Neuronal stem cell (in vitro differentiated cells): Measurements from ENCODE around the gene ATP8A2.

ENCODE experiments used
- DNase-seq: peaks from one replicate; pipeline ENCODE4 v3.0.0-alpha.2; 2013; ENCODE audit warnings: low spot score
- H2AFZ ChIP-seq: one replicate; pipeline ENCODE4 v1.6.1; 2013; ENCODE audit warnings: mild to moderate bottlenecking, low read length, inconsistent platforms
- H2AK5ac ChIP-seq: 2 replicates; pipeline ENCODE4 v1.6.1; 2013; ENCODE audit warnings: low read depth, mild to moderate bottlenecking, inconsistent platforms, low read length, moderate library complexity, mixed read lengths
- H2BK120ac ChIP-seq: 2 replicates; pipeline ENCODE4 v1.6.1; 2013; ENCODE audit warnings: low read depth, mild to moderate bottlenecking, inconsistent platforms, low read length, moderate library complexity, mixed read lengths
- H2BK12ac ChIP-seq: one replicate; pipeline ENCODE4 v1.6.1; 2013; ENCODE audit warnings: low read length, inconsistent platforms
- H2BK15ac ChIP-seq: 2 replicates; pipeline ENCODE4 v1.6.1; 2013; ENCODE audit warnings: mild to moderate bottlenecking, low read length, inconsistent platforms, mixed read lengths
- H2BK5ac ChIP-seq: one replicate; pipeline ENCODE4 v1.6.1; 2013; ENCODE audit warnings: inconsistent platforms, mild to moderate bottlenecking, low read length, moderate library complexity
- H3K14ac ChIP-seq: one replicate; pipeline ENCODE4 v1.6.1; 2013; ENCODE audit warnings: low read length, inconsistent platforms
- H3K18ac ChIP-seq: 2 replicates; pipeline ENCODE4 v1.6.1; 2013; ENCODE audit warnings: low read length, inconsistent platforms
- H3K23ac ChIP-seq: 2 replicates; pipeline ENCODE4 v1.6.1; 2013; ENCODE audit warnings: low read depth, mild to moderate bottlenecking, mixed read lengths, low read length, inconsistent platforms; ENCODE audit not compliant: poor library complexity
- H3K27ac ChIP-seq: replicated peaks from 3 replicates; pipeline ENCODE4 v1.5.1; 2013; ENCODE audit warnings: low read length, inconsistent platforms
- H3K27me3 ChIP-seq, 3 experiments: 2 replicates each; pipeline ENCODE4 v1.6.1; 2013; ENCODE audit warnings: low read length in 3 of 3, mild to moderate bottlenecking in 2 of 3, inconsistent platforms in 1 of 3, low read depth in 1 of 3, mixed read lengths in 1 of 3, moderate library complexity in 1 of 3; ENCODE audit not compliant: control insufficient read depth in 3 of 3, insufficient read depth in 3 of 3
- H3K36me3 ChIP-seq, 2 donors: replicated peaks in 1 of 2; 2 replicates each; pipeline ENCODE4 v1.6.1; 2013; ENCODE audit warnings: low read length in 2 of 2; ENCODE audit not compliant: control insufficient read depth in 2 of 2, insufficient read depth in 2 of 2
- H3K4ac ChIP-seq: 2 replicates; pipeline ENCODE4 v1.6.1; 2013; ENCODE audit warnings: inconsistent platforms, mild to moderate bottlenecking, low read length, moderate library complexity
- H3K4me1 ChIP-seq, 2 donors: 1 replicate in 1 of 2; 2 replicates in 1 of 2; pipeline ENCODE4 v1.6.1; 2013; ENCODE audit warnings: low read length in 2 of 2, low read depth in 1 of 2; ENCODE audit not compliant: control insufficient read depth in 2 of 2, insufficient read depth in 1 of 2
- H3K4me2 ChIP-seq: one replicate; pipeline ENCODE4 v1.6.1; 2013; ENCODE audit warnings: mild to moderate bottlenecking, low read length, inconsistent platforms; ENCODE audit not compliant: insufficient read depth, poor library complexity, severe bottlenecking
- H3K4me3 ChIP-seq, 2 donors: 2 replicates each; pipeline ENCODE4 v1.5.1; 2013; ENCODE audit warnings: low read length in 2 of 2, mild to moderate bottlenecking in 2 of 2, inconsistent platforms in 1 of 2, moderate library complexity in 1 of 2
- H3K79me1 ChIP-seq: one replicate; pipeline ENCODE4 v1.6.1; 2013; ENCODE audit warnings: low read depth, mild to moderate bottlenecking, inconsistent platforms, low read length, moderate library complexity
- H3K9ac ChIP-seq: one replicate; pipeline ENCODE4 v1.6.1; 2013; ENCODE audit warnings: mild to moderate bottlenecking, low read depth, low read length, inconsistent platforms; ENCODE audit not compliant: poor library complexity
- H3K9me3 ChIP-seq, 2 donors: replicated peaks in 1 of 2; 2 replicates each; pipeline versions ENCODE3 to v1.6.1; 2013; ENCODE audit warnings: low read length in 2 of 2, mild to moderate bottlenecking in 2 of 2, inconsistent platforms in 1 of 2, low read depth in 1 of 2, mixed read lengths in 1 of 2, moderate library complexity in 1 of 2; ENCODE audit not compliant: control insufficient read depth in 2 of 2, insufficient read depth in 1 of 2
- H4K8ac ChIP-seq: one replicate; pipeline ENCODE4 v1.6.1; 2013; ENCODE audit warnings: low read depth, mild to moderate bottlenecking, inconsistent platforms, low read length, moderate library complexity
- H4K91ac ChIP-seq: one replicate; pipeline ENCODE4 v1.6.1; 2013; ENCODE audit warnings: low read length, low read depth, mild to moderate bottlenecking, inconsistent platforms; ENCODE audit not compliant: poor library complexity
- WGBS, 2 donors: extraction: QIAGEN DNeasy Blood & Tissue Kit; methylation state at CpG; one replicate each; pipeline ENCODE4 v1.1.7; 2013; ENCODE audit warnings: missing lambda C conversion rate in 2 of 2, mixed read lengths in 1 of 2; ENCODE audit not compliant: insufficient read length in 2 of 2, insufficient replicate concordance in 1 of 2; ENCODE audit errors: extremely low coverage in 2 of 2; 5-methylcytosine and 5-hydroxymethylcytosine counted together

The ATP8A2 gene

DNA sequence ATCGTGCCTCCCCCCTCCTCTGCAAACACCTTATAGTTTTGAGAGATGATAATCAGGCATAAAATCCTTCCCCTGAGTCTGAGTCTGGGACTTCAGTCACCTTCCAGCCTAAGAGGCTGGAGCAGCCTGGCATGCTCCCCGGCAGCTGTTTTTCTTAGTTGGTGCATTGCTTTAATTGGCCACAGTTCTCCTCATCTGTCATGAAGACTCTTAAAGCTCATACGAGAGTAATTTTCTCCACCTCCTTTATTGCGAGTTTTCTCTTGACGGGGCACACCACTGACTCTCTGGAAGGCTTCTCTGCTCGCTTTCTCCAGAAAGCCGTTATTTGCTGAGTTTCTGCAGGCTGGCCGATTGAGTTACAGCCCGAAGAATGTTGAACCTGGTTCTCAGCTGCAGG, 310.5 kb downstream of the ATP8A2 start:
- no peak overlapping the region for H2BK120ac ChIP-seq
- WGBS, 2 donors, result no CpG with 5 or more reads among the region's 9 CpGs
- H3K27me3 ChIP-seq, result no peaks in the 10 kb centered on the region
- no peak overlapping the region for H2BK15ac ChIP-seq
- no peaks in the 10 kb centered on the region for H3K4me1 ChIP-seq
- H3K14ac ChIP-seq, result no peak overlapping the region
- H3K4me2 ChIP-seq, result no peak overlapping the region
- H3K9ac ChIP-seq, result no peak overlapping the region
- no peak overlapping the region for H2BK12ac ChIP-seq
- DNase-seq, result no peak
- H3K36me3 ChIP-seq, result no peaks in the 10 kb centered on the region
- H3K18ac ChIP-seq, result no peak overlapping the region
- no peak overlapping the region for H4K8ac ChIP-seq
- H3K4ac ChIP-seq, result no peak overlapping the region
- no peaks in the 10 kb centered on the region for H3K9me3 ChIP-seq
- no peak overlapping the region for H2AFZ ChIP-seq
- H3K4me3 ChIP-seq, result no peak overlapping the region
- H4K91ac ChIP-seq, result no peak overlapping the region
- H3K23ac ChIP-seq, result no peak overlapping the region
- no peaks in the 10 kb centered on the region for H3K79me1 ChIP-seq
- no peak overlapping the region for H2AK5ac ChIP-seq
- no peak overlapping the region for H2BK5ac ChIP-seq
- no peak overlapping the region for H3K27ac ChIP-seq

DNA sequence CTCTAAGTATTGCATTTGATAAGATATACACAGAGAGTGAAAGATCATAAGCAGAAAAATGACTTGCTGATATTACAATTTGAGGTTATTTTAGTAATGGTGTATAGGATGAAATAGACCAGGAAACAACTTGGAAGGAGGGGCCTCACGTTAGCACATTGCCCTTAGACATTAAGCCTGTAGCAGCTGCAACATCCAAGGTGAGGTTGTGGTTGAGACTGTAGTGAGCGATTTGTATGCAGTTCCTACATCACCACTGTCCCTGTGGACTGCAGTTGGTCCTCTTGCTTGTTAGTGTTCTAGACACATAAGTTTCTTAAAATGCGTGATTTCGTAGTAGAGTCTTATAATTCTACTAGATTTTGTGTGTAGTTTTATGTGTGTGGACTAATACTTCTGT, 311.3 kb downstream of the ATP8A2 start:
- no peak overlapping the region for H2BK12ac ChIP-seq
- no peaks in the 10 kb centered on the region for H3K9me3 ChIP-seq
- no peak overlapping the region for H3K23ac ChIP-seq
- no peak overlapping the region for H3K4ac ChIP-seq
- no peak overlapping the region for H3K18ac ChIP-seq
- DNase-seq, result no peak
- H2AK5ac ChIP-seq, result no peak overlapping the region
- no peaks in the 10 kb centered on the region for H3K27me3 ChIP-seq
- H2BK120ac ChIP-seq, result no peak overlapping the region
- no peak overlapping the region for H2BK15ac ChIP-seq
- WGBS, 2 donors, result no CpG with 5 or more reads among the region's 4 CpGs
- H3K4me3 ChIP-seq, result no peak overlapping the region
- no peak overlapping the region for H4K8ac ChIP-seq
- no peak overlapping the region for H2AFZ ChIP-seq
- no peak overlapping the region for H3K4me2 ChIP-seq
- H3K79me1 ChIP-seq, result no peaks in the 10 kb centered on the region
- no peak overlapping the region for H3K9ac ChIP-seq
- H3K4me1 ChIP-seq, result no peaks in the 10 kb centered on the region
- no peaks in the 10 kb centered on the region for H3K36me3 ChIP-seq
- no peak overlapping the region for H4K91ac ChIP-seq
- no peak overlapping the region for H3K14ac ChIP-seq
- no peak overlapping the region for H3K27ac ChIP-seq
- H2BK5ac ChIP-seq, result no peak overlapping the region

DNA sequence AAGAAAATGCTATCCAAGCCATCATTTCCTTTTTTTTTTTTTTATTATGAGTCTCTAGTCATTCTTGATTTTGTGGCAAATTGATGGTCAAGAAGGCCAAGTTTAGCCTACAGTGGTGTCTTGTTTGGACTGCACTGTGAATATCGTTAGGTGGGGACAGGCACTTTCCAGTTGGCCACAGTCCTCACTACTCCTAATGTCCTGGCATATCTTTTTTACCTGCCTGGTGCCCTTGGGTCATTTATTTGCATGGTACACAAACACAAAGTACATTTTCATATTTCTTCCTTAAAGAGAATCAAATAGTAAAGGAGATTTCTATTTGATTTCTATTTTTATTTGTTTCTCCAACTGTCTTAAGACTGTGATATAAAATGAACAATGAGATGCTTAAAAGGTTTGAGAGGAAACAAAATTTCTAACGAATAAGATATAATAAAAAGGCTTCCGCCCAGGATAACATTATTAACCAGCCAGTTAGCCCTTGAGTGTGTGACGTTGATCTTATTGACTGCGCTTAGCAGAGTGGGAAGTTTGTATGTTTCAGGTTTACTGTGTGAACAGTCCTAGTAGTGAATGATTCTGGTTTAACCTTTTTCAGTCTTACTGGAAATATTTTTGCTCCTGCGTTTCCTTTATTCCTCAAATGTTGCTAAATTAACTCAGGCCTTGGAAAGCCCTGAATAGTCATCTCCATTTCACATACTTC, 312.0 kb downstream of the ATP8A2 start:
- no peak for DNase-seq
- H2AK5ac ChIP-seq, result no peak overlapping the region
- H3K18ac ChIP-seq, result no peak overlapping the region
- no peaks in the 10 kb centered on the region for H3K36me3 ChIP-seq
- H3K79me1 ChIP-seq, result no peaks in the 10 kb centered on the region
- no peaks in the 10 kb centered on the region for H3K27me3 ChIP-seq
- no peak overlapping the region for H3K4me3 ChIP-seq
- no peaks in the 10 kb centered on the region for H3K4me1 ChIP-seq
- H3K4me2 ChIP-seq, result no peak overlapping the region
- H2BK12ac ChIP-seq, result no peak overlapping the region
- no peak overlapping the region for H2BK15ac ChIP-seq
- H2BK120ac ChIP-seq, result no peak overlapping the region
- no peak overlapping the region for H4K91ac ChIP-seq
- no peak overlapping the region for H3K27ac ChIP-seq
- no peak overlapping the region for H3K23ac ChIP-seq
- H3K9me3 ChIP-seq, result no peaks in the 10 kb centered on the region
- no peak overlapping the region for H3K9ac ChIP-seq
- no peak overlapping the region for H2BK5ac ChIP-seq
- no peak overlapping the region for H3K4ac ChIP-seq
- no peak overlapping the region for H2AFZ ChIP-seq
- WGBS, 2 donors, result no CpG with 5 or more reads among the region's 6 CpGs
- no peak overlapping the region for H3K14ac ChIP-seq
- H4K8ac ChIP-seq, result no peak overlapping the region

DNA sequence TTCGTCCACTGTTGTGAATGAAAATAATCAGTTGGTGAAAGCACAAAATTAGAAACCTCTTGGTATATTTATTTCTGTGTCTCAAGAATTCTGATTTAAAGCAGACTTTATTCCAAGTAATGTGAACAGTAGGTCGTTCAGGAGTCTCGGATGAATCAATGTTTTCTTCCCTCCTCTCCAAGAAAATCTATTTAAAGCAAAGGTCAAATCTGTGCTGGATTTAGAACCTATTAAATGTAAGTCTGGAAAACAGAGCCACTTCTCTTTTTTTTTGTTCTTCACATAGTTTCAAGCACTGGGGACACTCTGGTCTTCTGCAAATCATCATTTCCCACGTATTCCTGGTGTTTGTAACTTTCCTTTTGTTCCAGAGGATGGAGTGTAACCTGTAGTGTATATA, 312.7 kb downstream of the ATP8A2 start:
- no peaks in the 10 kb centered on the region for H3K9me3 ChIP-seq
- no peak overlapping the region for H3K4me3 ChIP-seq
- no peak overlapping the region for H3K4me2 ChIP-seq
- H3K4me1 ChIP-seq, result no peaks in the 10 kb centered on the region
- DNase-seq, result no peak
- H3K27me3 ChIP-seq, result no peaks in the 10 kb centered on the region
- H3K79me1 ChIP-seq, result no peaks in the 10 kb centered on the region
- no peak overlapping the region for H2BK5ac ChIP-seq
- no peak overlapping the region for H3K4ac ChIP-seq
- H4K91ac ChIP-seq, result no peak overlapping the region
- no peak overlapping the region for H2BK12ac ChIP-seq
- no peak overlapping the region for H2BK15ac ChIP-seq
- H2AFZ ChIP-seq, result no peak overlapping the region
- no peak overlapping the region for H2AK5ac ChIP-seq
- H3K9ac ChIP-seq, result no peak overlapping the region
- H3K27ac ChIP-seq, result no peak overlapping the region
- H3K36me3 ChIP-seq, result no peaks in the 10 kb centered on the region
- no peak overlapping the region for H2BK120ac ChIP-seq
- H3K18ac ChIP-seq, result no peak overlapping the region
- H3K14ac ChIP-seq, result no peak overlapping the region
- H3K23ac ChIP-seq, result no peak overlapping the region
- WGBS, 2 donors, result no CpG with 5 or more reads among the region's 4 CpGs
- H4K8ac ChIP-seq, result no peak overlapping the region
